NCI-H1105 treated with DMSO at 0.1 percent for 48 hours (cell line): ENCODE data around the gene HEATR3.
A peak's percentile ranks its signal among the peaks of the same experiment; 100 is the strongest.

Experiments
- DNase-seq: peaks from one replicate; lab custom pipeline; 2025; lab: John Stamatoyannopoulos, UW

HEATR3 gene

GRCh38 chr16:50058091-50058771, 7.5 kb upstream of the HEATR3 start:
- no peak for DNase-seq

- DNase-seq: no peak
These were observed 6.7 kb upstream of the HEATR3 start for GRCh38 chr16:50059111-50059510.

- DNase-seq: no peak
These were observed 6.1 kb upstream of the HEATR3 start for GRCh38 chr16:50059669-50060068.

DNA sequence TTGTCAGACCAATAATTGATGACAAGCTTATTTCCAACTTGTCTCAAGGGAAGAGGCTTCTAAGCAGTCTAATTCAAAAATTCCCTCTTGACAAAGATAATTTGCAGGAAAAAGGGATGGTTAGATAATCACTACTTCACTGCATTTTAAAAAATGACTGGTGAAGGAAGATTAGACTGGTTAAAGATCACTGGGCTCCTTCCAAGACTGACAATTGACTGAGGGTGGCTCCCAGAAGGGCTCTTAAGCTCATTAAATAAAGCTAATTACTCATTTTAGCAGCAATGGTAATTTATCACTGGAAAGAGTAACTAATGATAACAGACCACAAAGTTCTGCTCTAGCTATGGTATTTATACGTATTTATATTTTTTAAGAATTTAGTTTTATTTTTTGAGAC, 4.4 kb upstream of the HEATR3 start:
- DNase-seq: no peak

DNA sequence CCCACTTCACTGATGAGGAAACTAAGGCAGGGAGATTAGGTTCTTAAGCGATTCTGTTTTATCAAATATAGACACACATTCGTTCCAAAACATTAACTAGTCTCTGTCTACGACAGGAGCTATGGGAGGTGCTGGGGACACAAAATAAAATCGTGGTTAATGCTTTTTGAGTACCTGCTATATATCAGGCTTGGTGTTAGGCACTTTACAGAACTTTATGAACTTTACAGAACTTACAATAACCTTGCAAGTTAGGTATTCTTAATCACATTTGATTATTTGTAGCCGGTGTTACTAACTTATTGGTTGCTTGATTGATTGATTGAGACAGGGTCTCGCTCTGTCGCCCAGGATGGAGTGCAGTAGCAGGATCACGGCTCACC, 538 bp upstream of the HEATR3 start:
- no peak for DNase-seq

DNA sequence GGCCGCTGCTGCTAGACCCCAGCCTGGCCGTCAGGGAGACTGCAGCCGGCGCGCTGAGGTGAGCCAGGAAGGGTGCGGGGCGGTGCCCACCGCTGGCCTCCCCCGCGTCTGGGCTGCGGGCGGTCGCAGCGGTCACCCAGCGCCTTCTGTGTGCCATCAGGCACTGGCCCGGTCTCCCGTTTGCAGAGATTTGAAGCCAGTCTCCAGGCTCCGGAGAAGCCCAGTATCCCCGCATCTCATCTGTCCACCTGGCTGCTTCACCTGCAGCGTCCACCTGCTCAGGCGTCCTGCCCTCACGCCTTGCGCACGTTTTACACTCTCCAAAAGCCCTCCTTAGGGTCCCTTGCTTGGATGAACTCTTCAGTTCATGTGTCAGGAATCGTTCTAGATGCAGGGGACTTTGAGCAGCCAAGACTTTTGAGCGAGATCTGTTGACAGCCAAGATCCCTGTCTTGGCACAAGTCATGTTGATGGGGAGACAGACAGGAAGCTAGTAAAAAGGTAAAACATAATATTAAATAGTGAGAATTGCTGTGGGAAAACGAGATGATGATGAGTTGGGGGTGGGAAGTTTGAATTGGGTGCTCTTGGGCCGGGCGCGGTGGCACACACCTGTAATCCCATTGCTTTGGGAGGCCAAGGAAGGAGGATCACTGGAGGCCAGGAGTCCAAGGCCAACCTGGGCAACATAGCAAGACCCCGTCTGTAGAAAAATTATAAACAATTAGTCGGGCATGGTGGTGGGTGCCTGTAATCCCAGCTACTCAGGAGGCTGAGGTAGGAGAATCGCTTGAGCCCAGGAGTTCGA, 916 bp downstream of the HEATR3 start:
- peak; percentile 61 for DNase-seq

GRCh38 chr16:50067290-50067853, 1.6 kb downstream of the HEATR3 start:
- peak; percentile 34 for DNase-seq

GRCh38 chr16:50068550-50068949, 2.8 kb downstream of the HEATR3 start:
- DNase-seq: no peak

DNA sequence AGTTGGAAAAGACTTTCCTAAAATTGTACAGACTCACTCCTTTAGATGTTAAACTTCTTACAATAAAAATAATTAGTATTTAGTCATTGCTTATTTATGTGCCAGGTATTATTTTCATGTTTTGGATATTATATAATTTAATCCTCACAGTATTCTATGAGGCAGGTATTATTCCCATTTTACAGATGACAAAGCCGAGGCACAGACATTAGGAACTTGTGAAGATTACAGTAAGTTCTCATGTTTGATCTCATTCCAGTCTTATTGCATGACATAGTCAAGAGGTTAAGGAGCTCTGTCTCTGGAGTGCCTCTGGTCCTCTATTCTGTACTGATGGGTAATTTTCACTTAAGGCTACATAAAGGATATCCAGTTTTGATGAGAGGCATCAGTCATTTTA, 3.3 kb downstream of the HEATR3 start:
- no peak for DNase-seq

- no peak for DNase-seq
These were observed 5.4 kb downstream of the HEATR3 start for GRCh38 chr16:50071075-50071671.

DNA sequence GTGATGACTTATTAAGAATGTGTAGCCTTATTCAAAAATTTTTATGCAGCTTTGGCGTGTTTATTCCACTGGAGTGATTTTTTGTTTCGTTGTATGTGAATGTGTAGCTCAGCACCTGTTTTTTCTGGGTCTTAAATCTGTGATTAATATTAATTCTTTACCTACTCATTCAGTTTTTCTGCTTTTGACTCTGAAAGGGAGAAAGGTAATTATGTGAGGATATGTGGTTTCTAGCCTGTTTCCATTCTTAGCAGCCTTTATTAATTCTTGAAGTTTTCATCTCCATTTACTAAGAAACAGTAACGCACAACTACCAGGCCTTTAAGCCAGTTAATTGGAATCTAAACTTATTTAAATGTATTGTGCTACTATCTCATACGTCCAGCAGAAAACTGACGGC, 7.0 kb downstream of the HEATR3 start:
- no peak for DNase-seq

- DNase-seq: no peak
These were observed 13.8 kb downstream of the HEATR3 start for GRCh38 chr16:50079397-50080140.

DNA sequence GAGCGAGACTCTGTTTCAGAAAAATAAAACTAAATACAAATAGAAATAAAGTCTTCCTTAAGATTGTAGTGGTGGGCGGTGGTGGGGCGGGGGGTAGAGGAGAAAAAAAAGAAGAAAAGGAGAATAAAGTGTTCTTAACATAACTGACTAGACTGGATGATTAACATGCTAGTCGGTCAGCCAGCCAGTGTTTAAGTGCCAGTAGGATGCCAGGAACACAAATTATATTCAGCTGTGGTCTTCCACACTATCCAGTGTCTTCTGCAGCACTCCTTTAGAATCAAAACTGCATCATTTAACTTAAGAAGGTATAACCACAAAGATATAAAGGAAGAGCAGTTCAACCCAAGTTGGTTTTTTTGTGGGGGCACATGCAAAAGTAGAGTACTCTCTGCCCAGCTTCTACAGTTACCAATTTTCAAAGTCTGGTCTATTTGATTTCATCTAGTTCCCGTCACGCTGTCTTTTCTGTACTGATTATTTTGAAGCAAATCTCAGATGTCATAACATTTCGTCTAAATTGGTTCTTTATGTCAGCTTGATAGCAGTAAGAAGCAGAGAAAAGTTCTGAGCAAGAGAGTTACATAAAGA, 15.8 kb downstream of the HEATR3 start:
- DNase-seq: no peak

GRCh38 chr16:50083996-50084395, 18.2 kb downstream of the HEATR3 start:
- DNase-seq: no peak

DNA sequence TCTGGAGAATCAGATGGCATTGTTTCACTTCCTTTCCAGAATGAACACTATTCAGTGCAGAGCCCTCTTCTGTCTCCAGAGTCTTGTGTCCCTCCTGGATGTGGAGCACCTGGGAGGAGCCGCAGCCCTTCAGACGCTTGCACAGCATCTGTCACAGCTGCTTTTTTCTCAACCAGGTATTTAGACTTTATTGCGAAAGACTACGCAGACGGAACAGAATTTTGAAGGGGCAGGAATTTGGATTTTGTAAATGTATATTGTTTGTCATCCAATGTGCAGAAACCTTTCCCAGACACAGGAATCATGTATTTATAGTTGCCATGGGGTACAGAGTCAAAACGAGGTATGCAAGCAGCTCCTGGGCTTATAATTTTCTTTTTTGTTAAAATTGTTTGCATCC, 20.4 kb downstream of the HEATR3 start:
- DNase-seq: no peak

- DNase-seq: no peak
These were observed 22.5 kb downstream of the HEATR3 start for GRCh38 chr16:50088302-50088701.

DNA sequence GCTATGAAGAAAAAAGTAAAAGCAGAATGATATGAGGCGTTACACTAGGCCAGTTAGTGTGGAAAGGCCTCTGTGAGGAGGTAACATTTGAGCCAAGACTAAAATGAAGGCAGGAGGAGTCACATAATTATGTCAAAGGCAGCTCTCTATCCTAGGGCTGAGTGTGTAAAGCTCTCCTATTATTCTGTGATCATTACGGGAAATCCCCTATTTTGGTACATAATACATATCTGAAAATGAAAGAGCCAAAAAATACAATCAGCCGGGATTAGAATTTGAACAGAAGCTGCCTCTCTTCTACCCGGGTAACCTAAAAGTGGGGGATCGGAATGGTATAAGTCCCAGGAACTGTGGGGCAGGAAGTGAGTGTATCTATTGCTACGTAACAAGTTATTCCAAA, 27.1 kb downstream of the HEATR3 start:
- DNase-seq: no peak

GRCh38 chr16:50093607-50094539, 28.1 kb downstream of the HEATR3 start:
- no peak for DNase-seq

DNA sequence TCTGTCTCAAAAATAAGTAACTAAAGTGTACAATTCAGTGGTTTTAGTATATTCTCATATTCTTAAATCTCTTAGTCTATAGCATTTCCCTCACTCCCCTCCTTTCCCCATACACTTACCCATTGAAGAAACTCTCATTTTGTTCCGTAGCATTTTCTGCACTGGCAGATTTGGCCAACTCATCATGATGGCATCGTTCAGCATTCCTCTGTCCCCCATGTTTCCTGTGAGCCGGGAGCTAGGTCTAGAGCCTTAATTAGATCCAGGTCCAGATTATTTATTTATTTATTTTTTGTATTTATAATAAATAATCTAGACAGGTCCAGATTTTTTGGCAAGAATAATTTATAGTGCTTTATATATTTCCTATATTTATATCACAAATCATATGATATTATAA, 31.0 kb downstream of the HEATR3 start:
- DNase-seq: no peak

GRCh38 chr16:50099957-50100648, 34.3 kb downstream of the HEATR3 start:
- peak; percentile 24 for DNase-seq
